HG02970 (cell line): ENCODE measurements around the gene MRPS10.

Source experiments
- ATAC-seq: cut with Tn5 transposase; IDR thresholded peaks from one replicate; pipeline ENCODE4 v1.9.1; 2021; ENCODE audit warnings: mild to moderate bottlenecking, moderate library complexity, moderate number of reproducible peaks; ENCODE audit not compliant: unreplicated experiment, low FRiP score

The MRPS10 gene

DNA sequence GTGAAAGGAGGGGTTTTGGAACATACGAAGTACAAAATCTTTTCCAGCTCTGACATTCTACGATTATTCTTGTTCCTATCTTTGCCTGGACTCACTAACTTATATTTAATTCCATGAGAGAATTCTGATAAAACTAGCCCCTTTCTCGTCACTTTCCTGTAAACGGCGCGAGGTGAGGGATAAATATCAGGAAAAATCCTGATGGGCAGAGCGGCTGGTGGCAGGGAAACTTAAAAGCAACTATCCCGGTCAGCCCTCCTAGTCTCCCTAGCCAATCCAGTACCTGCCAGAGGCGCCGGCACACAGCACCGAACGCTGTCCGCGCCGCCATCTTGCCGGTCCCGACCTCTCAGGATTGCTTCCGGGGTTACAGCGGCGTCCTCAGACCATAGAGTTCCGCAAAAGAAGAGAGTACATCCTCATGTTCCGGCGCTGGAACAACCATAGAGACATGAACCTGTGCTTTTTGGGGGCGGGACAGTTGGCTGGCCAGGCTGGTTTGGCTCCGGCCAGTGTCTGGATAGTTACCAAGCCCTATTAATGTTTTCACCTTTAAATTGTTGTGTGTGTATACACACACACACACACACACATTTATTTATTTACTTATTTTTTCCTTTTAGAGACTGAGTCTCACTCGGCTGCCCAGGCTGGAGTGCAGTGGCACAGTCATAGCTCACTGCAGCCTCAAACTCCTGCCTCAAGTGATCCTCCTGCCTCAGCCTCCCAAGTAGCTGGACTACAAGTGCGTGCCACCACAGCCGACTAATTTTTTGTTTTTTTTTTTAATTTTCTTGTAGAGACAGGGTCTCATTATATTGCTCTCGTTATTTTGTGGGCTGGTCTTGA lies at the start of gene MRPS10:
TSS of gene MRPS10 (minus strand) at position 343 of the 849 bp plus-strand sequence. CDS start at position 331, 12 bp downstream.
- ATAC-seq = peak; percentile 88

DNA sequence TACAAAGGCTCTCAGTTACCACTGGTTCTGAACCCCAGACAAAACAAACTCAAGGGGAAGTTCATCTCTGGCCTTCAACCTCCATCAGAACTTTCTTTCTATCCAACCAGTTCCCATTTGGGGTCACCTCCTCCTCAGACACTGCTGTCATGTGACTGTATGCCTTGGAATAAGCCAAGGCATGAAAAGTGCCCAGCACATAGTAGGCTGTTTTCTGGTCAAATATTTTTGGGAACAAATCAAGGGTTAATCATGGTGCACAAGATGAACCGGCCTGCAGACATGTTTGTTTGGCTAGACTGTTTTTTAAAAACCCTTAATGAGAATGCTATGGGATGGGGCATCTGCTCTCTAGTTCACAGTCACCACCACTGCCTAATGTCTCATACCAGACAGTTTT lies 48.9 kb upstream of the MRPS10 start:
- no peak for ATAC-seq

DNA sequence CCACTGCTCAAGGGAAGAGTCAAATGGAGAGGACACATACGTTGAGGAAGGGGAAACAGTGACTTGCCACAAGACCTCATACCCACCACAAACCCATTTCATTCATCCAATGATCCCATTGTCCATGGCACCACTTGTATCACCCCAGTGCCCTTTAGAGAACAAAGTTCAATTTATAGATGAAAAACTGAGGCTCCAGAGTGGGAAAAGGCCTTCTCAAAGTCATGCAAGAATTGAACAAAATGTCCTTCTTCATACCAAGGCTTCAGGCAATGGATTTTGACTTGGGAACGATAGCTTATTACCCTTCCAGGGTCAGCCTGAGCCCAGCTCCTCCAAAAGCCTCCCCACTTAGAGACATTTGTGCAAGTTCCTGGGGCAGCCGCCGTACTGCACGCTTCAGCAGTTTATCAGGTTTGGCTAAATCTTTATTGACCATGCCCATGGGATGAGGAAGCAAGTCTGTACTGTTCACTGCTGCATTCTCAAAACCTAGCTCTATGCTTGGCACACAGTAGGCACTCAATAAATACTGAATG lies 47.3 kb upstream of the MRPS10 start:
- ATAC-seq = no peak

DNA sequence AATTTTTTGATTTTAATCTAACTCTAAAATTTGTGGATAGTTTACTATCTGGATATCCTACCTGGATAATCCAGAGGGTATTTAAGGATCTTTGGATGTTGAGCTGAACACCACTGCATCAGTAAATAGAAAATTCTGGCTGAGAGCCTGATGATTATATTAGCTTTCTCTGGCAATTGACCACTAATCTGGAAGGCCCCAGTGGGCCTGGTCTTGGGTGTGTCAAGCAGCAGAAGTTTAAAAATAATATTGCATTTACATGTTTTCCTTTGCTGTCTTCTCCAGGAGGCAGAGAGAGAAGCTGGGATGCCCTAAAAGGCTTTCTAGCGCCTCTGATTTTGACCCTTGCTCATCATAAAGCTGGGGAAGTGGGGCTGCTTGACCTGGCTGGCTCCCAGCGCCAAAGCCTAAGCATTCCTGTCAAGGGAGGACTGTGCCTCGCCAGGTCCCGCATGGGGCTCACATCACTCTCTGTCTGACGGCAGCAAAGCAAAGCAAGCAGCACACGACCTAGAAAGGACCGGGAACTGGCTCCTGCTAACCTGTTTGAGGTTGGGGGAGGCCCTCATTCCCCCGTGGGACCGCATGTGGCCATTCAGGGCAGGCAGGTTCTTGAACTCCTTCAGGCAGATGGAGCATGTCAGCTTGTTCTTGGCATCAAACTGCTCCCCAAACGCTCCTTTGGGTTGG lies 46.6 kb upstream of the MRPS10 start:
- no peak for ATAC-seq

DNA sequence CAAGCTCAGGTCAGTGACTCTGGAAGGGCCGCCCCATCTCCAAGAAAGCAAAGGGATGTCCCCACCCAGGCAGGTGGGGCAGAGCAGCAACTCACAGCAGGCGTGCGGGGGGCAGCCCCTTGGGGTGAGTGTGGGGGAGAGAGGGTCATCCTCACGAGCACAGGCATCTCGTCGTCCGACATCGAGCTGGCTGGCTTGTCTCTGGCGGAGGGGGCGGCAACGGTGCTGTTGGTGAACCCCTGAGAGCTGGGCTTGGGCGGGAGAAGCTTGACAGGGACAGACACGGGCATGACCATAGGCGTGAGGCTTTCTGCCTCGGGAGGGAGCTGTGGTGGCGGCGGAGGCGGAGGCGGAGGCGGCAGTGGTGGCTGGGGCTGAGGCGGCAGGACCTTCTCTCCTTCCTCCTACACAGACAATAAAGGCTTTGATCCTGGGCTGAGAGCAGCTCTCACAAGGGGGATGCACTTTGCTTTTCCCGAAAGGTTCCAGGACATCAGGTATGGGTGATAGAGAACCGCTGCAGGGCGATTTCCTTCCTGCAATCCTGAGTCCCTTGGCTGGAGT lies 45.6 kb upstream of the MRPS10 start:
- no peak for ATAC-seq

DNA sequence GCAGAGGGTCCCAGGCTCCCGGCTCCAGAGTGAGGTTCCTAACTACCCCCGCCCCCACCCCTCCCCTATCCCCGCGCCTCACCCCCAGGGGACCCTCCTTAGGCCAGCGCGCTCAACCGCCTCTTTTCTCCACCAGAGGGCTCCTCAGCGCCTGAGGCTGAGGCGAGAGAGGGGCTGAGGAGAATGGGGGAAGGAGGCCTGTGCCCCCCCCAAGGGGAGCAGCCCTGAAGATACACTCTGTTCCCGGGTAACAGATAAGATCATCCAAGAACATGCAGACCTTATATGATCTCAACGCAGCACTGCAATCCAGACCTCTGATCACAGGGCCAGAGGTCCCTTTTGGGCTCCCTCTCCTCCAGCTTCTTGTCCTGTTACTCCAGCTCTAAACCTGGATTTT lies 43.3 kb upstream of the MRPS10 start:
- ATAC-seq = no peak

DNA sequence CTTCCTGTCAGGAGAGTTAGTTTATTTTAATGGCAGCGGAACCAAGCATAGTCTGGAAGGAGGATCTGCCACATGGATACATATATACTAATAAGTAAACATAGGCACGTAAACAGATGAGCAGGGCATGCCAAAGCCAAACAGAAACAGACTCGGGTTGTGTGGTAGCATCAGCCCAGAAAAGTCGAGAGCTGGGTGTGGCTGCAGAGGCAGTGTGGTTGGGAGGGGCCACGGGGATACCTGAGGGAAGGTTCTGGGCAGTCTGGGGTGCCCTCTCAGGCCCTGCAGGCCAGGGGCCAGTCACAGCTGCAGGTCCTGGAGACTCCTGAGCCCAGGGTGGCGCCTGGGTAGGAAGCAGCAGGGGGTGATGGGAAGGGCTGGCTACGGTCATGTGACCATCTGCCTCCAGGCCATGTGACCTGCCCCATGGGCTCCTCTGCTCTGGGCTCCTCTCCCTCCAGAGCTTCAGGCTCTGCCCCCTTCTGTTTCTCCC lies 42.8 kb upstream of the MRPS10 start:
- ATAC-seq = no peak

DNA sequence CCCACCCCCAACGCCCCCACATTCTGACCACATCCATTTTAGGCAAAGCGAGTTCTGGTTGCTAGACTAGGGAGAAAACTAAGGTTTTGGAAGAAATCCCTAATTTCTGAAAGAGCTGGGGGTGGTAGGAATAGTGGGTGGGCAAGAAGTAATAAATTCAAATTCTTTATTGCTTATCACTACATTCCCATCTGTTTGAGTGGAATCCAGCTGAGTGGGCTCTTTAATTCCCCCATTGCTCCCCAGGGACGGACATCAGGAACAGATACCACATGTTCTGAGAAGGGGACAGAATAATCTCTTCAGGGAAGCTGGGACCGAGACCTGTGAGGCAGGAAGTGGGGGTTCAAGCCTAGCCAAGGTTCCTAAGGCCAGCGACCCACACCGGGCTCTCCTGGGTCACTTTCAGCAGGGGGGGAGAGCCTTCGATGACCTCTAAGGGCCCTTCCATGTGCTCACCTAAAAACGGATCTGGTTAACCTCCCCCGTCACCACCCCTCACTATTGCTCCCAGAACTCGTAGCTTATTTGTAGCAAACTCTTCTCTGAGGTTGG lies 42.3 kb upstream of the MRPS10 start:
- ATAC-seq = no peak

DNA sequence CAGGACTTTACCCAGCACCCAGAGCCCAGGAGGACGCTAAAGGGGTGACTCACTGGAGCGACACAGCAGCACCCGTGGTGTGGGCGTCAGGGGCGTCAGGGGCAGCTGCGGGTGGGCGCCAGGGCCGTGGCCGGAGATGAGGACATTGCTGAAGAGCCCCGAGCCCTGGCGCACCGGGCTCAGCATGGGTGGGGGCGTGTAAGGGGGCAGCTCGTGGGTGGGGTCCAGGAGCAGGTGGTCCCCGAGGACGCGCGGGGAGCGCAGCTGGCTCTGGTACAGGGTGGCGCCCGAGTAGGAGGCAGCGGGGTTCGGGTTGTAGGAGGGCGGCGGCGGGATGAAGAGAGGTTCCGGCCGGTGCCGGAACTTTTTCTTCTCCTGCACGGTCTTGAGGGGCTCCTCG lies 41.6 kb upstream of the MRPS10 start:
- ATAC-seq = no peak

DNA sequence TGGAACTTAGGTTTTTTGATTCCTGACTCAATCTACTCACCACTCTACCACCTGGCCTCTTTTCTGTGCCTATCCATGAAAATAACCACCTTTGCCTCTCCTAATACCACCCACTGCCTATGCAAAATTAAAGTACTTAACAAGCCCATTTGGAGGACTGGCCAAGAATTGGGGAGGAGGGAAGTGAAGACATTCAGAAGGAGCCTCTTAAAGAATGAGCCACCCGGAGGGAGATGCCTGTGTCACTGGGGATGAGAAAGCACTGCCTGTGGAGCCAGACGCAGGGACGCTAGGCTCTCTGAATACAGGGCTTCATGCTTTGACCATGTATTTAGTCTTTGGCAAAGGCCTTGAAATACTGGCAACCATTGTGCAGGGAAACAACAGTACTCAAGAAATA lies 40.0 kb upstream of the MRPS10 start:
- ATAC-seq = no peak

DNA sequence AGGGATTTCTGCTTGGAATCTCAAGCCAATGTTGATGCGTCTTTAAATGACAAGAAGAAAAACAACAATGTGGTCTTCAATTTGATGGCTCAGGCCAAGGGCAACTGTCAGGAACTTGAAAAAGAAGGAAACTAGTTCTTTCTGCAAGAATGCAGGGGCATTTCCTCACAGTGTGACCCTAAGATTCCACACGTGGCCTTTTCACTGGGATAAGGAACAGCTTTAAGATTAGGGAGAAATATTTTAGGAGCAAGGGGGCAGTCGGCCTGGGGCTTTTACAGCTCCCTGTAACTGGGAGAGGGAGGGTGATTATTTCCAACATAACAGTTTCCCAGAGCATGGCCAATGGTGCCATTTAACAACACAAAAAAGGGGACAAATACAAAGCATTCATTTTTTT lies 39.4 kb upstream of the MRPS10 start:
- no peak for ATAC-seq

DNA sequence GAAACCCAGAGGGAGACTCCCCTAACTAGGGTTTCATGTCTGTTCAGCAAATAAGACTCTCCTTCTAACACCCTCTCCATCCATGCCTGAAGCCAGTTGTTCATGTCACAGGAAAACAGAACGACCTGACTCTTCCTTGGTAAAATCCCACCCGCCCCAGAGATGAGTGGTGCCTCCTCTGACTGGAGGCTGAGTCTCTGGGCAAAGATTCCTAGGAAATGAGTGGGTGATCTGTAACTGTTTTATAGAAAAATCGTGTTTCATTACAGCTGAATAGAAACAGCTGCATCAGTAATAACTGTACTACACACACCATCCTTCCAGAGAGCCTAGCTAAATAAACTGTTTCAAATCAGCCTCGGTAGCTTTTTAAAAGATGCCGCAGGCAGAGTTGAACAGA lies 37.4 kb upstream of the MRPS10 start:
- no peak for ATAC-seq

DNA sequence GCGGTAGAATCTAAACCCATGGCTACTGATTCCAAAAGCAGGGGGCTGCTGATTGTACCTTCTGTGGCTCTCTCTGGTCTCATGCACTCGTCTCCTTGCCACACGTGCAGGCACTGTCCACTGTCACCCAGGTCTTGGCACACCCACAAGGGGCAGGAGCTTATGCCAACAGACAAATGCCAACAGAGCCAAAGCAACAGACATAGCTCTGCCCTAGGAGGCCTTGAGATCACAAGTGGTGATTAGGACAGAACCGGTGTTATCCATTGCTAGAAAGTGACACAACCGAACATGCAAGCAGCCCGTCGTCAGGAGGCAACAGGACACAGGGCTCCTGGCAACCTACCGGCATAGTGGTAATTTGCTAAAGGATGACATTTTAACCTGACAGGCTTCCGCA lies 36.8 kb upstream of the MRPS10 start:
- no peak for ATAC-seq

DNA sequence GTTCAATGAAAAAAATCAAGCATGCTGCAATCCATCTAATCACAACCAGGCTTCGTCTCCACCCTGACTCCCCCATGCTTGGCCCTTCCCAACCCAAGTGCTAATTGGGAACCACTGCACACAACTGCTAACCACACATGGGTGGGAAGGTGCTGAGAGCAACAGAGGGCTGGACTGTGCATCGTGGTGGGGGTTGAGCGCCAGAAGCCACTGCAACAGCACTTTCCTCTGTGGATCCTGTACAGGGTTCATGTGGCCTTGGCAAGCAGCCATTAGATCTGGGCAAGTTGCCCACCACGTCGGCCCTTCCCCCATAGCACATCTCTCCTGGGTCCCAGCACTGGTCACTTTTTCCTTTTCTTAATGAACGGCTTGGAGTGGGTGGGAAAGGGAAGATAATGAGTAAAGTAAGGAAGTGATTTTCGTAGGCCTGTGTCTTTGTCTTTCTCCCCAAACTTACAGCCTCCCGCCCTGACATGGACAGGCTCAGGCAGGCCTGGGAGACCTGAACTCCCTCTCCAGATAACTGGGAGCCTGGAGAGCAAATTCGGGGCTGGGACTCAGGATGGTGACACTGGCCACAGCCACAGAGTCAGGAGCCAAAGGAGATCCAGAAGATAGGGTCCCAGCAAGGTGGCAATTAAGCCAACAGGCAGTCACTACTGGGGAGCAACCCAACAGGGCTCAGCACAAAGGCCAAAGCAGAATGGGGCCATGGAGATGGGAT lies 34.4 kb upstream of the MRPS10 start:
- no peak for ATAC-seq

DNA sequence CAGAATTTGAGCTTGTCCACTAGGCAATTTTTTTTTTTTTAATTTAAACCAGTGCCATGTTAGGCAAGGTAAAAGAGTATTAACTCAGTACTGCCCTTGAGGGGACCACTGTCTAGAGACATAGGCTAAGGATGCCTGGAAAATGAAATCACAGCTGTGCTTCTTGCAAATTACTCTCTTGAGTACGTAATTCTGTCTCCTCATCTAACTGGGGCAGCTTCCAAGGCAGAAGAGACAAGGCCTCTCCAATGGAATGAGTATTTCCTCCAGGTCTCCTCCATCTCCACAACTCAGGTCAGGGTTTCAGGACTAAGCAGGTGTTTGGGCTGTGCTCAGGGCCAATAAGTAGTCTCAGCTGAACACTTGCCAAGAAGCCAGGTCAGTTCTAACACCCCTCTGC lies 33.8 kb upstream of the MRPS10 start:
- ATAC-seq = no peak

DNA sequence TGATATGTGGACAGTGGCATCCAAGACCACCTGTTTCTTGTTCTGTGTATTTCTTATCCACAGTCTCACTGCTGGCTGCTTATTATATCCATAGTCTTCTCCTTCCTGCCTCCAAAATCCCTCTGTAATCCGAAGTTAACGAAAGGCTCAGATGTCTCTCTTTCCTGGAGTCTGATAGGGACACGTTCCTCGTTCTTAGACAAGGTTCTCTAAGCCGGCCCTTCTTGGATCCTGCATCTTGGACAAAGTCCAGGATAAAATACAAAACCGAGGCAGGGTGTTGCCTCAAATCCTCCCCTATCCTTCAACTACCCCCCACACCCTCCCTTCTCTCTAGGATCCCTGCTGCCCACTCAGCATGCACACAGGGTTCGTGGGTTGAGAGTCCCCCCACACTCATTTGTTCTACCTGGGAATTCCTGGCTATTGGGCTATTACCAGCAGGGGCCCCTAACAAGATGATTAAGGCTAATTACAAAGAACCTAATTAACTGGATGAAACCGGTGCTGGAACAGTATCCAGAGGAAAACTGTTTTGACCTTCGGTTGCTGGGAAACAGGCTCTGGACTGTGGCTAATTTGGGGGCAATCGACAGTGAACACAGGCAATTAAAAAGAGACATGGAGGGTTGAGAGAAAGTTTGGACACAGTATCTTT lies 32.7 kb upstream of the MRPS10 start:
- ATAC-seq = no peak

DNA sequence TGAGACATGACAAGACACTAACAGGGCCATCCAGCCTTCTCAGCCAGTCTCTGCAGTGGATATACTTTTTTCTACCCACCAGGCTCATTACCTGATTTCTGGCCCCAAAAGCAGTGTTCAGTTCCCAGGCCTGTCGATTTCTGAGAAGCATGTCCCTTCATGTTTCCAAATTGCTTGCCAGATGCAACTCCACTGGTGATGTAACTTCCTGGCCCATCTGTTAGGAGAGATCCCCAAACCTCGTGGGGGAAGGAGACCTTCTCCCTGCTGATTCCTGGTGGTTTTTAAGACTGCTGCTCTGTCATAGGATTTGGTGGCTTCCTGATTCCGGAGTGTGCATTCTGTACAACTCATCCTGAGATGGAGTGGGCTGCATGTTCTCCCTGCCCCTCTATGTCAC lies 31.6 kb upstream of the MRPS10 start:
- no peak for ATAC-seq

DNA sequence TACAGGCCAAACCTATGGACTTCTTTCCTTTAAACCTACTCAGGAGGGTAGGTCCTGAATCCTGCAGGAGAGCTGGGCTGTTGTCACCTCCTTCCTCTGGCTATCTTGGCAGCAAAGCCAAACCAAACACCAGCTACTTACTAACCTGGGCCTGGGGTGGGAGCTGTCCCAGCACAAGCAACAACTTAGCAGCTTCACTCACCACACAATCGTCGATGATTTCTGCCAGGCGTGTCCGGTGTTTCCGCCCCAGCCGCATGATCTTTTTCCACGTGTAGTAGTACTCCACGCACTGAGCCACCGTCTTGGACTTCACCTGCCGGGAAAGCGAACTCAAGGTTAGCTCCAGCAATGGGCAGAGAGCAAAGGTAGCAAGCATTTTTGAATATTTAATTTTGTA lies 25.4 kb upstream of the MRPS10 start:
- ATAC-seq = no peak

DNA sequence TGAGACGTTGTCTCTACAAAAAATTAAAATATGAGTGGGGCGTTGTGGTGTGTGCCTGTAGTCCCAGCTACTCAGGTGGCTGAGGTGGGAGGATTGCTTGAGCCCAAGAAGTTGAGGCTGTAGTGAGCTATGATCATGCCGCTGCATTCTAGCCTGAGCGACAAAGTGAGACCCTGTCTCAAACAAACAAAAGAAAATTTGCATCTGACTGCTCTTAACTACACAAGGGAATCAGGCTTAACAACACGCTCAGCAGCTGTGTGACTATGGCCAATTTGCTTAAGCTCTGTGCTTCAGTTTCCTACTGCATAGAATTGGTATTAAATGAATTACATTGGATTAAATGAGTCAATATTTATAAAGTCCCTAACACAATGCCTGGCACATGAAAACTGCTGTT lies 24.3 kb upstream of the MRPS10 start:
- ATAC-seq = no peak
